Activated CD8-positive, alpha-beta memory T cell treated with anti-CD3 and anti-CD28 coated beads, Interleukin-2, amount 50 U/mL, for 24 hours (primary cell): ENCODE results near the gene ZC3H10.
"Not testable (repeated sequence)": the region's sequence is repeated elsewhere in the genome, so short reads cannot be mapped to it uniquely, and the experiment has no call there.

Experiments
- DNase-seq: peaks from one replicate; pipeline ENCODE4 v3.0.0-alpha.2; 2020; ENCODE audit errors: extremely low read depth

ZC3H10 gene

DNA sequence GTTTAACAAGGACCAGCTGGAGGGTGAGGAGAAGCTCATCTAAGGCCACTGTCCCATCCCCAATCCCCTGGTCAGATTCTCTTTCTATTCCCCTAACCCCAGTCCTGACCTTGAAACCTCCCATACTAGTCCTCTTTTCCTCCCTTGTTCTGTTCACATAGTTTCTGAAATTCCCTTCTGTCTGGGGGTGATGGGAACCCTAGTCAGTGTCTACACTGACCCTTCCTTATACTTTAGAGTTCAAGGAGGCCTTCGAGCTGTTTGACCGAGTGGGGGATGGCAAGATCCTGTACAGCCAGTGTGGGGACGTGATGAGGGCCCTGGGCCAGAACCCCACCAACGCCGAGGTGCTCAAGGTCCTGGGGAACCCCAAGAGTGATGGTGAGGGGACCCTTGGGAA is 36.8 kb downstream of the ZC3H10 start:
- DNase-seq: no peak

DNA sequence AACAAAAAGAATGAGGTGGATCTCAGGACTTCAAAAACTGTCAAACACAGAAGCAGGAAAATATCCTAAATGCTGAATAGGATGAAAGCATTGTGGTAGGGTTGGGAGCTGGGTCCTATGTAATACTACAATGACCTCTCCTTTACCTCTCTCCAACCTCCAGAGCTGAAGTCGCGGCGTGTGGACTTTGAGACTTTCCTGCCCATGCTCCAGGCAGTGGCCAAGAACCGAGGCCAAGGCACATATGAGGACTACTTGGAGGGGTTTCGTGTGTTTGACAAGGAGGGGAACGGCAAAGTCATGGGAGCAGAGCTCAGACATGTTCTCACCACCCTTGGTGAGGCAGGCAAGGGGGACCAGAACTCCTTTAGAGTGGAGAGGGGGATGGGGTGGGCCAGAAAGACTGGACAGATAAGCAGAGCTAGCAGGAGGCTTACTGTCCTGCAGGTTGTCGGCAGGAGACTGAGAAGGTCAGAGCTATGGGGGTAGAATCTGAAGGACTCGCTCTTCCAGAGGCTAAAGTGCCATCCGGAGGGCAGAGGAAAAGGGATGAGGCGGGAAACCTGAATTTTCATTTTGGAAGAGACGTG is 37.3 kb downstream of the ZC3H10 start:
- DNase-seq: no peak

DNA sequence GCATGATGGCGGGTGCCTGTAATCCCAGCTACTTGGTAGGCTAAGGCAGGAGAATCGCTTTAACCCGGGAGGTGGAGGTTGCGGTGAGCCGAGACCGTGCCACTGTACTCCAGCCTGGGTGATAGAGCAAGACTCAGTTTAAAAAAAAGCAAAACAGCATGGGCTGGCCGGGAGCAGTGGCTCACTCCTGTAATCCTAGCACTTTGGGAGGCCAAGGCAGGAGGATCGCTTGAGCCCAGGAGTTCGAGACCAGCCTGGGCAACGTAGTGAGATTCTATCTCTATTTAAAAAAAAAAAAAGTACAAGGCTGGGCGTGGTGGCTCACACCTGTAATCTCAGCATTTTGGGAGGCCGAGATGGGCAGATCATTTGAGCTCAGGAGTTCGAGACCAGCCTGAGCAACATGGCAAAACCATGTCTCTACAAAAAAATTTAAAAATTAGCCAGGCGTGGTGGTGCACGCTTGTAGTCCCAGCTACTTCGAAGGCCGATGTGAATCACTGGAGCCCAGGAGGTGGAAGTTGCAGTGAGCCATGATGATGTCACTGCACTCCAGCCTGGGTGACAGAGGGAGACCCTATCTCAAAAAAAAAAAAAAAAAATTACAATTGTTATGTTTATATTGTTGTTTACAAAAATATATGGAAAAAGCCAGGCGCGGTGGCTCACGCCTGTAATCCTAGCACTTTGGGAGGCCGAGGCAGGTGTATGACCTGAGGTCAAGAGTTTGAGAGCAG is 38.6 kb downstream of the ZC3H10 start:
- DNase-seq: not testable (repeated sequence)

DNA sequence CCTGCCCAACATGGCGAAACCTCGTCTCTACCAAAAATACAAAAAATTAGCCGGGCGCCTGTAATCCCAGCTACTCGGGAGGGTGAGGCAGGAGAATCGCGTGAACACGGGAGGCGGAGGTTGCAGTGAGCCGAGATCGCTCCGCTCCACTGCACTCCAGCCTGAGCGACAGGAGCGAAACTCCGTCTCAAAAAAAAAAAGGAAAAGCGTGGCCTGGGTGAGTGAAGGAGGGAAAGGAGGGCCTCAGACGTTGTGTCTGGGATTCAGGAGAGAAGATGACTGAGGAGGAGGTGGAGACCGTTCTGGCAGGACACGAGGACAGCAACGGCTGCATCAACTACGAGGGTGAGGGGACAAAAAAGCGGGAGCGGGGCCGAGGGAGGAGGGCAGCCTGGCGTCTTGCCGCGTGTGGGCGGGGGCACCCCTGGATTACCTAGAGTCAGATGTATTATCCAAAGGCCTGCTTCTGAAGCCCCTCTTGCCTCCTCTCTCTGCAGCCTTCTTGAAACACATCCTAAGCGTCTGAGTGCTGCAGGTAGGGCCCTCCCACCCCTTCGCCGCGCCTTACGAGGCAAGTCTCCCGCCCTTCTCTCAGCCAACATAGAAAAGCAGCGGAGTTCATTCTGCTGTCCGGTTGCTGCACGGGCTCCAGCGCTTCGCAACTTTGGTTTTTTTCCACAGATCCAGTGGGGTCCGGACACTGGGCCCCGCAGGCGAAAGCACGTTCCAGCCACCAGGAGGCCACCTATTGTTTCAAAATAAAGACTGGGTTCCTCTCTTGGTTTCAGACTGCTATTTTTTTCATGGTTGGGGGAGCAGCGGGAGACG is 39.3 kb downstream of the ZC3H10 start:
- peak; percentile 10 for DNase-seq

DNA sequence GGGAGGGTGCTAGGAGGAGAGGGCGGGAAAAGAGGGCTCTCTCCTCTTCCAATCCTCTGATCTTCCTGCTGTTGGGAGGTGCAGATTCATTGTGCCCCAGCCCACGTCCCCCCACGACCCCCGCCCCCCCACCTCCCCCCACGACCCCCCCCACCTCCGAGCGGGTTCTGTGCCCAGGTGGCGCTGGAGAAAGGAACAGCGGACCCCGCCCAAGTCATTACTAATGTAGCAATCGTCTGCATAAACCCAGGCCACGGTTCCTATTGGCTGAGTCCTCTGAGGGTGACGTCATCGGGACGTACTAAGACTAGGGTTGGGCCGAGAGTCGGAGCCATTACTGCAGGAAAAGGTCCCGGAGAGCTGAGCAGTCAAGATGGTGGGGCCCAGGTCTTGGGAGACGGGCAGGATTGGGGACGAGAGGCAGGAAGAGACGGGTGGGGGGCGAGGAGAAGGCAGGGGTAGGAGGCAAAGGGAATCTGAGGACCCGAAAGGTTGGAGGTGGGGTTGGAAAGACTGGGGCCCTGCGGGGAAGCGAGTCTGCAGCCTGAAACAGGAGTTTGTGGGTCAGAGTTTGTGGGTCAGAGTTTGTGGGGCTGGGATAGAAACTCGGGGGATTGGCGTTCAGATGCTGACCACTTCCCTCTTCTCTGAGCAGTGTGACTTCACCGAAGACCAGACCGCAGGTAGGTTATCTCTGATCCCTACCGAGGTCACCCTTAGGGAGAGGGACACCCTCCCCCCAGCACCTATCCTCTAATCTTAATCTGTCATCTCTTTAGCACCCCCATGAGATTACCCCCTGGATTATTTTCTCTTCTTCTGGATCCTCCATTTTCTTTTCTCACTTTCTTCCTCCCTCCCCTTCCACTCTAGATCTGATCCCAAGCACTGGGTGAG is 40.2 kb downstream of the ZC3H10 start, which contains the start of gene MYL6:
TSS of gene MYL6 (plus strand) at position 331 of the 897 bp plus-strand sequence. CDS start at position 374, 43 bp downstream.
- peak; percentile 74 for DNase-seq

DNA sequence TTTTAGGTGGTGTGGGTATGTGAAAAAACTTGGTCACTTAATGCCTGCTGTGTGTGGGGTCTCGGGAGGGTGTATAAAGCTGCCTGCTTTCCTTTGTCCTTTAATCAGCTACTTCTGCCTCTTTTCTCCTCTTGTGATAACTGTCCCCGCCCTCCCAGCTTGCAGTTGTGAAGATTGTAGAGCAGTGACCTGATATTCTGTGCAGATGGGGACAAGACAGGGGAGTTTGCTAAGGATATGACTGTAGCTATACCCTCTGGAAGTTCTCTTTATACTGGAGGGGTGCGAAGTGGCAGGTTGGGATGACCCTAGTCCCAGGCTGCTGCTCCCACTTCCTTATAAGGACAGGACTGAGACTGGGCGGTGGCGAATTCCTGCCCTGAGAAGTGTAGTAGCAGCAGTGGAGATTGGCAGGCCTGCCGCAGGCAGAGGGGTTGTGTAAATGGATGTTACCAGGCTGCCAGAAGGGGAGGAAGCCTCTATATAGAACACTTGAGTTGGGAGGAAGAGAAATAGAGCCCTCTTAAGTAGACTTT is 40.9 kb downstream of the ZC3H10 start:
- no peak for DNase-seq

DNA sequence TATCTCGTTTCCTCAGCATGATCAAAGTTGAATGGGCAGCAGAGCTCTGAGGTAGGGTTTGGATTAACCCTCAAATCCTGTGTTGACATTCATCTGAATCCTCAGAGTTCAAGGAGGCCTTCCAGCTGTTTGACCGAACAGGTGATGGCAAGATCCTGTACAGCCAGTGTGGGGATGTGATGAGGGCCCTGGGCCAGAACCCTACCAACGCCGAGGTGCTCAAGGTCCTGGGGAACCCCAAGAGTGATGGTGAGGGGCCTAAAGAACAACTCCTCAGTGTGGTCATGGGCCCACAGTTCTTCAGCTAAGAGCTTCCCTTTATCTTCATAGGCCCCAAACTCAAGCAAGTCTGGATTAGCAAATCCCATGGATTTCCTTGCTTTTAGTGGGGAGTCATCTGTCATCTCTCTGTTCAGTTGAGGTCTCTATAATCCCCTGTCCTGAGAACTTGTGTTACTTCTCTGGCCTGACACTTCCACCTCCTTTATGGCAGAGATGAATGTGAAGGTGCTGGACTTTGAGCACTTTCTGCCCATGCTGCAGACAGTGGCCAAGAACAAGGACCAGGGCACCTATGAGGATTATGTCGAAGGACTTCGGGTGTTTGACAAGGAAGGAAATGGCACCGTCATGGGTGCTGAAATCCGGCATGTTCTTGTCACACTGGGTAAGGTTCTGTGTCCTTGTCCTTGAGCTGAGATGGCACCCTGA is 41.6 kb downstream of the ZC3H10 start:
- no peak for DNase-seq

DNA sequence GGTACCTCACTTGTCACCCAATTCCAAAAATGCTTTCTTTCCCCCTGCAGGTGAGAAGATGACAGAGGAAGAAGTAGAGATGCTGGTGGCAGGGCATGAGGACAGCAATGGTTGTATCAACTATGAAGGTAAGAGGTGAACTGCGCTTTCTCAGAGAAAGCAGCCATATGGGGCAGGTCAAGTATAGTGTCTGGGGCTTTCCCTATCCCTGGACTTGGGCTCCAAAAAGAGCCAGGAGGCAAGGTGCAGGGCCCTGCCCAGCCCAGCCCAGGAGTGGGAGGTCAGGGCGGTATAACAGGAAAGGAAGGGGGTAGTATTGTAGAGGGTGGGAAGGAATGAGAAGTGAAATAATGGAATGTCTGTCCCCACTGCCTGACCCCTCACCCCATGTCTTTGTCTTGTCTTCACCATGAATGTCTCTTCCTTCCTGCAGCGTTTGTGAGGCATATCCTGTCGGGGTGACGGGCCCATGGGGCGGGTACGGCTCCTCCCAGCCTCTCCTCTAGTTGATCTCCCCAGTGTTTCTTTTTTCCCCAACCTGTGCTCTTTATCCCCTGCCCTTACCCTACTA is 42.2 kb downstream of the ZC3H10 start:
- peak; percentile 7 for DNase-seq

DNA sequence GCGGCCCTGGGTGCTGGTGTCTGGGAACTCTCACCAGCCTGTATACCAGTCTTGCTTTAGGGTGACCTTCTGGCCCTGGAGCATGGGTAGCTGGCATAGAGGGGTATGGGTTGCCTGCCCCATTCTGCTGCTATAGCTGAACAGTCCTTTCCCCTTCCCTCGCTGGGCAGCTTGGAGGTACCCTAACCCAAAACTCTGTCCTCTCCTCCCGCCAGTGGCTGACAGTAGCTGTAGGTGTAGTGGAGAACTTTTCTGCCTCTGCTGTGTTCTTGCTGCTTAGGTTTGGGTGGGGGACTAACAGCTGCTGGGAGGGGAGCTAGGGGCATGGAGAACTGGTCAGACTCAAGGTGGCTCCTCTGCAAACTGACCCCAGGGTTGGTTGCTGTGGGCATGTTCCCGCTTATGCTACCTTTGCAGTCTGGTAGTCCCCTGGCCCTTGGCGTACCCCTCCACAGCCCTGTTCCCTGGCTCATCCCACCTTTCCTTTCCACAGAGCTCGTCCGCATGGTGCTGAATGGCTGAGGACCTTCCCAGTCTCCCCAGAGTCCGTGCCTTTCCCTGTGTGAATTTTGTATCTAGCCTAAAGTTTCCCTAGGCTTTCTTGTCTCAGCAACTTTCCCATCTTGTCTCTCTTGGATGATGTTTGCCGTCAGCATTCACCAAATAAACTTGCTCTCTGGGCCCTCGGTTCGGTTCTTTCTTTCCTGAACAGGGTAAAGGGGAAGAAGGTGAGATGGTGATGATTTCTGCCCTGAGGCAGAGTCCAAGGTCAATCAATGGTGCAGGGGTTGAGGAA is 43.0 kb downstream of the ZC3H10 start:
- no peak for DNase-seq

DNA sequence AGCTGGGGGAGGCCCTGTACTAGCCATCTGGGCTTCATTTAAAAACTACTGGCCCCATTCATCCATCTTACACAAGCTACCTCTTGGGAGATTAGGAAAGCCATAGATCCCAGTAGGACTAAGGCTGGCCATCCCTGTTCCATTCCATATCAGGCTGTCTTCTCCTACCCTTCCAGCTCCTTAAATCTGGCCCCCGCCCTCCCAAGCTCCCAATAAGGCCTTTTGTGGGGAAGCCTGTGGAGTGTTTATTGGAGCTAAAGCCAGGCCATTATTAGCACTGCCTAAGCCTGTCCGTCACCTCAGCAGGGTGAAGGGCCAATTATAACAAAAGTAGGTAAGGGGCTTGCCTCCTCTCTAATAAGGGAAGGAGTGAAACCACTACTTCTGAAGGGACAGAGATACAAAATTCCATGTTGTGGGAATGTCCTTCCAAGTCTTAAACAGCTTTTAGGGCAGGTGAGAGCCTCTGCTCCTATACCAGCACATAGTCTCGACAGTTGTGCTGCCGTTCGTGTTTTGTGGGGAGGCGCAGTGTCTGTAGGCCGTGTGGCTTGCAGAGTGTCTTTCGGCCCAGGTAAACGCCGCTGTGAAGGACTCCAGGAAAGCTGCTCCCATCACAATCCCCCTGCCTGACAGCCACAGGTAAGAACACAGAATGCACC is 43.8 kb downstream of the ZC3H10 start:
- DNase-seq: no peak

DNA sequence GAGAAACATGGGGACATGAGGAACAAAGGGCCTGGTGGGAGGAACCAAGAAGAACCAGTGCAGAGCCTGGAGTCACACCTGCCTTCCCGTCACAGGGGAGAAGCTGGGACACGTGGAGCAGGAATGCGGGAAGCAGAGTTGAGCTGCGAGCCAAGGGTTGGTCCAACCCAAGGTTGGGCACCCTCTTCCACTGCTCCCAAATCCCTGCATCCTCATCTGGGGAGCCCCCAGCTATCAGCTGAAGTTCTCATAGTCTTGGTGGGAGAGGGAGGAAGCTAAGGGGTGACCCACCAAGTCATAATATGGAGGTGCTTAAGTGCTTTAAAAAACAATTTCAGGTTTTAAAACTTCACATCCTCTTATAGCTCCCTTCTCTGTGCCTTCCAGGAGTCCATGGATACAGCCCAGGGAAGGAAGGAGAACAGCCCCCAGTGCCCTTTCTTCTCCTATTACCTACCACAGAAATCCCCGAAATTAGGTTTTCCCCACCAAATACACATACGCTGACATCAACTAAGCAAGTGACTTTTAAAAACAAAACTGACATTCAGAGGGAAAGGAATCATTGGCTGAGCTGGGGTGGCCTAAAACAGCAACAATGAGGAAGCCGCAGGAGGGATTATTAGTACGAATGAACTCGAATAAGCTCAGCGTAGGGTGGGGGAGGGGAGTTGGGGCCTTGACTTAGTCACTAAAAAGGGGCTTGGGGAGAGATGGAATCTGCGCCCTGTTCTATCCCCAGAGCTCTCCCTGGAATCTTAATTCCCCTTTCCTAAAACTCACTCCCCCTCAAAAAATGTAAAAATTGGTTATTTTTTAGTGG is 44.6 kb downstream of the ZC3H10 start:
- DNase-seq: no peak

DNA sequence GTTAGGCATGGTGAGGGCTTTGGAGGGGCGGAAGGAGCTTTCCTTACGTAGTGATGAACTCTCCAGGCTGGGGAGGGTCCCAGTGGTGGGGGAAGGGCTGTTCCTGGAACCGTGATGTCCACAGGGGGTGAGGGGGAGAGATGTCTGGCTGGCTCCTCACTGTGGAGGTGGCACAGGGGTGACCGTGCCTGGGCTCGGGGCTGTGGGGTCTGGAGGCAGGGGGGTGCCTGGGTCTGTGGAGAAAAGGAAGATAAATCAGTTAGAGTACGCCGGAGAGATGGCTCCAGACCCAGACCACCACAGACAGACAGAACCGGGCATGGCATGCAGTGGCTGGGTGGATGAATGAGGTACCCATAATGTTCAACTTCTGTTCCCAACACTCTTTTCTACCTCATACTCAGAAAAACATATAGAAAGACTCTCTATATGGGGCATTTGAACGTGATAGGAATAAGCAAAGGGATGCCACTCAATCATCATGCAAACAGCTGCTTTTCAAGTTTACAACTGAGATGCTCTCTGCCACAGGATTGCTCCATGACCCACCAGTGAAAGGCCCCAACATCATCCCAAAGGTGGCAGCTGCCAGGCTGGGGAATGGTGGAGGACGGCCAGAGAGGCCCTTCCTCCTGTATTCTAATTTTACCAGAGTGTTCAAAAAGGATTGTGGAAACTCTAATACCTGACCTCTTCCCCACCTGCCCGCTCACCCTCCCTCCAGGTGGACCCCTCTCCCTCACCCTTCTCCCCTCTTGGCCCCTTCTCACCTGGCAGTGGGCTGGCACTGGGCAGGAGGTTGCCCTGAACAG is 45.7 kb downstream of the ZC3H10 start:
- DNase-seq: no peak

DNA sequence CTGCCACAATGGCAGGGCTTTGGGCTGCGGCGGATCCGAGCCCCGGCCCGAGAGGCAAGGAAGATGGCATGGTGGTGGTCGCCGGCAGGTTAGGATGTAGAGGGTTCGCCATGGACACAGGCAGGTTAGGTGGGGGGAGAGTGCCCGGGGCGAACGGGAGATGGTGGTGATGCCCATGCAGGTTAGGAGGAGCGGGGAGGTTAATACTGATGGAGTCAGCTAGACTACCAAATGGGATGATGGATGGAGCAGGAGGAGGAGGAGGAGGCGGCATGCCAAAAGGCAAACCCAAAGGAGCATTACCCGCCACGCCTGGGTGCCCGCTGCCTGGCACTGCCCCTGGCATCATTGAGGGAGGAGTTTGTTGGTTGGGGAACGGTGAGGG is 46.3 kb downstream of the ZC3H10 start:
- no peak for DNase-seq

DNA sequence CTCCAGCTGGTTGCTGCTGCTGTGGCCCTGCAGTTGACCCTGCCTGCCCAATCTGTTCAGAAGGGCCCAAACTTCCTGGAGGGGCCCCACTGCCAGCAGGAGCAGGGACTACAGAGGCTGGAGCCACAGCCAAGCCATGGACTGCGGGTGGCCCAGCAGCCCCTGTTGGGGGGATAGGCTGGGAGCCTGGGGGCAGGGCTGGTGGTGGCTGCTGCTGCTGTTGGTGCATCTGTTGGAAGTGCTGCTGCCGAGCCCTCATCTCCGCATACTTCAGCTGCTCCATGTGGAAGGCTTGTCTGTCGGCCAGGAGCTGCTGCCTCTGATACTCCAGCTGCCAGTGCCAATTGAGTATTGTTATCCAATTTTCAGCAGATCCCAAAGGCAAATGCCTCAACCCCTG is 47.3 kb downstream of the ZC3H10 start:
- no peak for DNase-seq

DNA sequence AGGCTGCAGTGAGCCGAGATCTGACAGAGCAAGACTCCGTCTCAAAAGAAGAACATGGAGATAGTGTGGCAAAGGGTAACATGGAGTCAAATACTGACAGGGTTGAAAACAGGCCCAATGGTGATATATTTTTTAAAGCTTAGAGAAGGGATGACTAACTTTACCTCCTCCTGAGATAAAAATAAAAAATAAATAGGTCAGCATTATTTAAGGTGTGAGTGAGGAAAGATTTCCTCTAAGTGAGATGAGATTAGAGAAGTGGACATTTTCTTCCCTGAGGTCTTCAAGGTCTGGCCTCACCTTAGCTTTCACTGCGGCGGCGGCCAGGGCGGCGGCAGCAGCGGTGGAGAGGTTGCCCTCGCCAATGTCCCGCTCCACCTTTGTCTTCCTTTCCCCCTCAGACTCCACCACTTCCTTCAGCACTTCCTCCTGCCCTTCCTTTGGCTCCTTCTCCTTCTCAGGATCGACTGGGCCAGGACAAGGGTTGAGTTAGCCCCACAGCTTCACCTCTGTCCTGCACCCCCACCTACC is 51.2 kb downstream of the ZC3H10 start:
- no peak for DNase-seq

DNA sequence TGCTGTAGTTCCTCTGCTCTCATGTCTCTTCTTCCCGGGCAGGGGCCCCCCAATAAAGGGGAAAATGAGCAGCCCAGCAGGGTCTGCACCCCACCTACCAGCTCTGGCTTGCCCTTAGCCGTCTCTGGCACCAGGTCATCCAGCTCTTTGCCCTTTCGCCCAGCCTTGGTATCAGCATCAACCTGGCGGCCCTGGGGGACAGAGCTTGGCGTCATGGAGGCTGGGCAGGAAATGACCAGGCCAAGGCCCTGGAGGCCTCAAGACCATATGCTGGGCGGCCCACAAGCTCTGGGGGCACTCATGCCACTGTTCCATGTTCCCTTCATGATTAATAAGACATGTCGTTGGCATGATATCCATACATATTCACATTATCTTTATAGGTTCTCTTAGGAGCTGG is 54.8 kb downstream of the ZC3H10 start:
- no peak for DNase-seq
